SJSA1 (cell line): ENCODE measurements around the gene DPEP2. TPM values are rescaled to one million over a fixed set of nuclear protein-coding genes. Genes with fewer than 3 reads are reported as not detected.
"Not testable (repeated sequence)": the region's sequence is repeated elsewhere in the genome, so short reads cannot be mapped to it uniquely, and the experiment has no call there.

Source experiments
- DNase-seq, 2 experiments: peaks; one replicate each; pipeline ENCODE4 v3.0.0-alpha.2; 2015 to 2020; ENCODE audit warnings: low spot score in 2 of 2, low read depth in 1 of 2
- H3K27ac ChIP-seq: fragments of 250-450 bp; sonication (Bioruptor Pico); 2 replicates; pipeline ENCODE4 v1.5.1; 2020; ENCODE audit warnings: mild to moderate bottlenecking, moderate library complexity
- H3K27me3 ChIP-seq: fragments of 250-450 bp; sonication (Bioruptor Pico); replicated peaks from 2 replicates; pipeline ENCODE4 v1.5.1; 2020; ENCODE audit warnings: mild to moderate bottlenecking, moderate library complexity
- H3K36me3 ChIP-seq: fragments of 250-450 bp; sonication (Bioruptor Pico); 2 replicates; pipeline ENCODE4 v1.5.1; 2020; ENCODE audit warnings: mild to moderate bottlenecking
- H3K4me1 ChIP-seq: fragments of 250-450 bp; sonication (Bioruptor Pico); replicated peaks from 2 replicates; pipeline ENCODE4 v1.6.1; 2021; ENCODE audit warnings: mild to moderate bottlenecking
- H3K4me3 ChIP-seq: fragments of 250-450 bp; sonication (Bioruptor Pico); 2 replicates; pipeline ENCODE4 v1.5.1; 2020; ENCODE audit warnings: mild to moderate bottlenecking
- H3K9me3 ChIP-seq: fragments of 250-450 bp; sonication (Bioruptor Pico); replicated peaks from 2 replicates; pipeline ENCODE4 v1.5.1; 2020; ENCODE audit warnings: mild to moderate bottlenecking
- total RNA-seq: library from RNA; depleted of rRNA; stranded (reverse); fragments of >200 nt; shearing (Covaris generic); gene quantifications from 2 replicates; pipeline ENCODE4 v1.2.3, GENCODE V29; 2014; rRNA removed

DPEP2 gene
- 0.18 TPM in 1 of 2 replicates, not detected in the other for total RNA-seq

GRCh38 chr16:67998779-67999688 is at the start of gene DPEP2:
Gene DPEP2 (minus strand): TSS chr16:67999484. CDS start chr16:67993212, 6,272 bp downstream.
- DNase-seq, H3K36me3 ChIP-seq, H3K9me3 ChIP-seq, H3K4me1 ChIP-seq, H3K27me3 ChIP-seq, H3K27ac ChIP-seq, H3K4me3 ChIP-seq: not testable (repeated sequence)

- Histone ChIP-seq H3K36me3 (peaks cover 25% of the 10 kb centered on the region), H3K9me3 (no peaks in the 10 kb centered on the region; the same call in 1 of the 2 replicates), H3K4me3 (no peak overlapping the region), H3K27ac (no peak overlapping the region), H3K27me3 (0 out of 2 replicates have a peak, but pooled peaks cover 5% of the 10 kb centered on the region), H3K4me1 (peaks cover 15% of the 10 kb centered on the region)
- peak in 1 of 2 experiments; percentile 64 for DNase-seq
These were observed 48.7 kb upstream of the DPEP2 start for GRCh38 chr16:68047987-68048386.

- Histone ChIP-seq H3K36me3 (peaks cover 33% of the 10 kb centered on the region), H3K4me3 (no peak overlapping the region), H3K9me3 (no peaks in the 10 kb centered on the region; the same call in 1 of the 2 replicates), H3K4me1 (peaks cover 15% of the 10 kb centered on the region), H3K27ac (no peak overlapping the region), H3K27me3 (0 out of 2 replicates have a peak, but pooled peaks cover 5% of the 10 kb centered on the region)
- DNase-seq: no peak
These were observed 46.8 kb upstream of the DPEP2 start for GRCh38 chr16:68046106-68046505.

GRCh38 chr16:68041783-68042182 is 42.5 kb upstream of the DPEP2 start:
- DNase-seq: no peak
- Histone ChIP-seq H3K4me1 (no peaks in the 10 kb centered on the region), H3K27ac (no peak overlapping the region), H3K27me3 (no peaks in the 10 kb centered on the region), H3K9me3 (no peaks in the 10 kb centered on the region), H3K36me3 (peaks cover 27% of the 10 kb centered on the region), H3K4me3 (no peak overlapping the region)

GRCh38 chr16:68040506-68041288 is 41.4 kb upstream of the DPEP2 start:
- H3K36me3 ChIP-seq: peaks cover 27% of the 10 kb centered on the region
- no peaks in the 10 kb centered on the region for H3K9me3 ChIP-seq
- H3K27me3 ChIP-seq: no peaks in the 10 kb centered on the region
- DNase-seq: peak; percentile 51 to 80
- no peak overlapping the region for H3K4me3 ChIP-seq
- H3K27ac ChIP-seq: no peak overlapping the region
- no peaks in the 10 kb centered on the region for H3K4me1 ChIP-seq

GRCh38 chr16:68037841-68038597 is 38.7 kb upstream of the DPEP2 start:
- no peak overlapping the region for H3K4me3 ChIP-seq
- H3K4me1 ChIP-seq: no peaks in the 10 kb centered on the region
- no peak for DNase-seq
- peaks cover 24% of the 10 kb centered on the region for H3K36me3 ChIP-seq
- H3K27ac ChIP-seq: no peak overlapping the region
- no peaks in the 10 kb centered on the region for H3K9me3 ChIP-seq
- no peaks in the 10 kb centered on the region for H3K27me3 ChIP-seq

- Histone ChIP-seq H3K9me3 (no peaks in the 10 kb centered on the region), H3K27me3 (no peaks in the 10 kb centered on the region), H3K4me1 (peaks cover 22% of the 10 kb centered on the region), H3K36me3 (peaks cover 7% of the 10 kb centered on the region), H3K4me3 (no peak overlapping the region), H3K27ac (no peak overlapping the region)
- DNase-seq: no peak
These were observed 35.9 kb upstream of the DPEP2 start for GRCh38 chr16:68035227-68035626.

- H3K27ac ChIP-seq: no peak overlapping the region
- H3K9me3 ChIP-seq: no peaks in the 10 kb centered on the region
- DNase-seq: no peak
- H3K36me3 ChIP-seq: peaks cover 11% of the 10 kb centered on the region
- H3K27me3 ChIP-seq: no peaks in the 10 kb centered on the region
- H3K4me3 ChIP-seq: no peak overlapping the region
- peaks cover 31% of the 10 kb centered on the region for H3K4me1 ChIP-seq
These were observed 33.8 kb upstream of the DPEP2 start for GRCh38 chr16:68033101-68033500.

GRCh38 chr16:68031951-68032350 is 32.7 kb upstream of the DPEP2 start:
- Histone ChIP-seq H3K27me3 (no peaks in the 10 kb centered on the region), H3K36me3 (peaks cover 15% of the 10 kb centered on the region), H3K9me3 (no peaks in the 10 kb centered on the region), H3K4me1 (peaks cover 31% of the 10 kb centered on the region), H3K4me3 (no peak overlapping the region), H3K27ac (peak overlapping the region; percentile 79)
- DNase-seq: no peak

- not testable (repeated sequence) for H3K27me3 ChIP-seq, H3K4me3 ChIP-seq, H3K9me3 ChIP-seq
- peak; percentile 18 to 49 for DNase-seq
- Histone ChIP-seq H3K4me1 (peaks cover 31% of the 10 kb centered on the region), H3K27ac (peak overlapping the region; percentile 79), H3K36me3 (peaks cover 25% of the 10 kb centered on the region)
These were observed 30.8 kb upstream of the DPEP2 start for GRCh38 chr16:68030108-68030507.

- H3K4me3 ChIP-seq: no peak overlapping the region
- H3K4me1 ChIP-seq: peaks cover 34% of the 10 kb centered on the region
- no peak for DNase-seq
- H3K27ac ChIP-seq: no peak overlapping the region
- H3K36me3 ChIP-seq: peaks cover 25% of the 10 kb centered on the region
- H3K27me3 ChIP-seq: no peaks in the 10 kb centered on the region
- no peaks in the 10 kb centered on the region for H3K9me3 ChIP-seq
These were observed 29.7 kb upstream of the DPEP2 start for GRCh38 chr16:68028996-68029395.

GRCh38 chr16:68022728-68023537 is 23.6 kb upstream of the DPEP2 start, which contains the start of the genes DDX28 and DUS2:
Gene DDX28 (minus strand): TSS chr16:68023232. CDS start chr16:68023202, 30 bp downstream.
Gene DUS2 (plus strand): TSS chr16:68023284. CDS start chr16:68038024, 14,740 bp downstream.
- peaks cover 20% of the 10 kb centered on the region for H3K4me1 ChIP-seq
- DNase-seq: peak; percentile 91 to 93
- peaks cover 41% of the 10 kb centered on the region for H3K36me3 ChIP-seq
- peak within 1 kb of the TSS; percentile 72 for H3K27ac ChIP-seq
- no peaks in the 10 kb centered on the region for H3K27me3 ChIP-seq
- H3K9me3 ChIP-seq: no peaks in the 10 kb centered on the region
- peak within 1 kb of the TSS; percentile 93 for H3K4me3 ChIP-seq
